B cell (primary cell): ENCODE results near the gene CASP9. TPM values are rescaled to one million over a fixed set of nuclear protein-coding genes. Genes with fewer than 3 reads are reported as not detected.
A peak's percentile ranks its signal among the peaks of the same experiment; 100 is the strongest.

Source experiments
- ATAC-seq: fragments of 200-7000 bp; cut with Tn5 transposase; one replicate; pipeline ENCODE4 v1.10.0; 2021; ENCODE audit warnings: low read depth, mild to moderate bottlenecking, moderate number of reproducible peaks, moderate library complexity
- CTCF ChIA-PET: fragments of 350-600 bp; sonication (Branson Sonifier 250); formaldehyde crosslinking; loops from one replicate; lab custom pipeline; 2021; ENCODE audit warnings: antibody characterized with exemption, inconsistent platforms; lab: Charles Lee
- POLR2A ChIA-PET: fragments of 350-600 bp; sonication (Branson Sonifier 250); formaldehyde crosslinking; loops from one replicate; lab custom pipeline; 2021; ENCODE audit warnings: antibody characterized with exemption; lab: Charles Lee
- DNase-seq: peaks from one replicate; pipeline ENCODE4 v3.0.0; 2013
- H2AFZ ChIP-seq: 2 replicates; pipeline ENCODE4 v1.6.1; 2012; ENCODE audit warnings: mild to moderate bottlenecking, low read depth, low read length; ENCODE audit not compliant: insufficient read depth, poor library complexity, severe bottlenecking
- H3K27ac ChIP-seq, 2 donors: 1 replicate in 1 of 2; 2 replicates in 1 of 2; pipeline ENCODE4 v1.5.1; 2012 to 2013; ENCODE audit warnings: low read length in 2 of 2, mild to moderate bottlenecking in 2 of 2, moderate library complexity in 1 of 2
- H3K27me3 ChIP-seq, 4 experiments: fragments of 200-600 bp in 1 of 4; sonication (generic) in 1 of 4; replicated peaks in 1 of 4; 1 replicate in 2 of 4; 2 replicates in 2 of 4; pipeline versions ENCODE4 v1.6.1 to v1.7.0; 2013 to 2016; ENCODE audit warnings: low read length in 3 of 4, mild to moderate bottlenecking in 2 of 4, mixed read lengths in 1 of 4, moderate library complexity in 1 of 4; ENCODE audit not compliant: insufficient read depth in 4 of 4, control insufficient read depth in 3 of 4; ENCODE audit errors: control extremely low read depth in 1 of 4
- H3K36me3 ChIP-seq, 2 experiments: replicated peaks in 1 of 2; 1 replicate in 1 of 2; 2 replicates in 1 of 2; pipeline versions ENCODE4 v1.6.1 to v1.7.1; 2013; ENCODE audit warnings: low read length in 1 of 2; ENCODE audit not compliant: insufficient read depth in 2 of 2, control insufficient read depth in 1 of 2; ENCODE audit errors: control extremely low read depth in 1 of 2, extremely low read depth in 1 of 2
- H3K4me1 ChIP-seq, 2 donors: fragments of 200-600 bp in 1 of 2; sonication (generic) in 1 of 2; 1 replicate in 1 of 2; 2 replicates in 1 of 2; pipeline versions ENCODE4 v1.5.1 to v1.6.1; 2013 to 2017; ENCODE audit warnings: low read length in 2 of 2; ENCODE audit not compliant: control insufficient read depth in 2 of 2, insufficient read depth in 2 of 2
- H3K4me2 ChIP-seq: replicated peaks from 2 replicates; pipeline ENCODE3; 2012; ENCODE audit warnings: mild to moderate bottlenecking, low read depth, low read length; ENCODE audit not compliant: poor library complexity, severe bottlenecking
- H3K4me3 ChIP-seq, 5 experiments: fragments of 200-600 bp in 1 of 5; sonication (generic) in 1 of 5; 1 replicate in 3 of 5; 2 replicates in 2 of 5; pipeline versions ENCODE4 v1.5.1 to v1.7.0; 2011 to 2016; ENCODE audit warnings: low read length in 4 of 5, mild to moderate bottlenecking in 4 of 5, low read depth in 2 of 5, control low read depth in 1 of 5, moderate library complexity in 1 of 5; ENCODE audit not compliant: insufficient read depth in 1 of 5; ENCODE audit errors: control extremely low read depth in 1 of 5, extremely low read depth in 1 of 5
- H3K79me2 ChIP-seq: fragments of 200-600 bp; sonication (generic); one replicate; pipeline ENCODE4 v1.6.0; 2016; ENCODE audit warnings: low read length; ENCODE audit not compliant: control insufficient read depth, insufficient read depth
- H3K9ac ChIP-seq: fragments of 200-600 bp; sonication (generic); 2 replicates; pipeline ENCODE4 v1.6.1; 2017; ENCODE audit warnings: mild to moderate bottlenecking, low read length, moderate library complexity
- H3K9me3 ChIP-seq, 3 donors: one replicate each; pipeline versions ENCODE4 v1.6.1 to v1.7.1; 2013; ENCODE audit warnings: low read length in 2 of 3; ENCODE audit not compliant: control insufficient read depth in 2 of 3, insufficient read depth in 1 of 3; ENCODE audit errors: control extremely low read depth in 1 of 3
- H4K20me1 ChIP-seq: 2 replicates; pipeline ENCODE4 v1.6.0; 2012; ENCODE audit warnings: mild to moderate bottlenecking, low read length; ENCODE audit not compliant: insufficient read depth, control insufficient read depth, poor library complexity, severe bottlenecking
- H3K27ac Mint-ChIP-seq: one replicate; pipeline ENCODE4 v1.8.0; 2021; ENCODE audit warnings: mixed read lengths
- H3K27me3 Mint-ChIP-seq: one replicate; pipeline ENCODE4 v1.8.0; 2021; ENCODE audit warnings: mixed read lengths
- H3K4me1 Mint-ChIP-seq: one replicate; pipeline ENCODE4 v1.8.0; 2021; ENCODE audit warnings: mixed read lengths
- H3K4me3 Mint-ChIP-seq: one replicate; pipeline ENCODE4 v1.8.0; 2021; ENCODE audit warnings: mixed read lengths
- H3K9me3 Mint-ChIP-seq: one replicate; pipeline ENCODE4 v1.8.0; 2022; ENCODE audit warnings: mixed read lengths; ENCODE audit not compliant: insufficient read depth
- EZH2 ChIP-seq: IDR thresholded peaks from 2 replicates; pipeline ENCODE4 v1.6.1; 2012; ENCODE audit warnings: borderline replicate concordance, low read depth, mild to moderate bottlenecking, moderate library complexity, low read length; ENCODE audit not compliant: insufficient read depth, poor library complexity, severe bottlenecking
- WGBS: methylation state at CpG from one replicate; pipeline ENCODE4 v1.1.5; 2013; ENCODE audit warnings: missing lambda C conversion rate; ENCODE audit not compliant: insufficient coverage; 5-methylcytosine and 5-hydroxymethylcytosine counted together
- intact Hi-C: fragments of 100-400 bp; cut with micrococcal nuclease; formaldehyde crosslinking; loops from one replicate; pipeline ENCODE4 v1.10.0; 2022
- polyA plus RNA-seq: library from polyadenylated mRNA; depleted of rRNA; stranded (reverse); fragments of >200 nt; gene quantifications from 2 replicates; pipeline ENCODE4 v1.2.3, GENCODE V29; 2012
- total RNA-seq, 2 donors: library from RNA; stranded (reverse); fragments of 120-200 nt in 1 of 2; gene quantifications; 1 replicate in 1 of 2; 2 replicates in 1 of 2; pipeline versions ENCODE4 v1.2.3 to v1.2.4, GENCODE V29; 2013 to 2022
- TF ChIP-seq, protein P1 (sequence below): fragments of 200-600 bp; IDR thresholded peaks from one replicate; pipeline ENCODE4 v1.8.0; 2022; ENCODE audit warnings: antibody characterized with exemption, mild to moderate bottlenecking

CASP9 gene
- total and polyA plus RNA-seq, 2 donors (not counting 1 experiment from before 2014, with no cell fraction given) = 16.8 to 22.9 TPM

DNA sequence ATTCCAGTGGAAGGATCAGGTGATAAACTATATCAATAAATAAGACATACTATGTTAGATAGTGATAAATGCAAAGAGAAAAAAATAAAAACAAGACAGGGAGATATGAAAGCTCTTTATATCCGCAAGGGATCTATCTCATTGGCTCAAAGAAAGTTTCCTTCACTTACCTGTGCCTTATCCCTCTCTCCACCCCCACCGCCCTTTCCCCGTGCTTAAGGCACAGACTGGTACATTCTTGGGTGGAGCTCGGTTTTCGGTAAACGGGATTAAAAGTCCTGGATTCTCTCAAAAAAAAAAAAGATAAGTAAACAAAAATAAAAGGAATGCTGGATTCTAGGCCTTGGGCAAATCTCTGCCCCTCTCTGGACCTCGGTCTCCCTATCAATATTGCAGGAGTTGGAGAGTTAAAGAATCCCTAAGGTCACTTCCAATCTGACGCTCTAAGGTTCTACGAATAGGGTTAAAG, 2.0 kb upstream of the CASP9 start:
- Histone ChIP-seq H3K4me3 (peak overlapping the region; percentile 80 to 95 (median 86)), H3K9me3 (no peaks in the 10 kb centered on the region), H3K27ac (peak overlapping the region; percentile 99), H4K20me1 (peaks cover 6% of the 10 kb centered on the region), H3K79me2 (peaks cover 60% of the 10 kb centered on the region), H3K4me2 (peak overlapping the region; percentile 91), H3K9ac (peak overlapping the region; percentile 88), H3K27me3 (no peaks in the 10 kb centered on the region), H3K4me1 (peaks cover 28 to 34% of the 10 kb centered on the region in 2 donors), H2AFZ (peak overlapping the region; percentile 81), H3K36me3 (no peaks in the 10 kb centered on the region)
- Mint-ChIP-seq H3K4me1 (peaks cover 60% of the 10 kb centered on the region), H3K27ac (peak overlapping the region; percentile 99), H3K27me3 (no peaks in the 10 kb centered on the region), H3K9me3 (no peaks in the 10 kb centered on the region), H3K4me3 (peak overlapping the region; percentile 89)
- ATAC-seq = no peak
- CTCF ChIA-PET = interaction anchor here (1.9 kb wide), 1 partner anchor 215 kb away, joined by 7 read pairs; no protein-coding TSS in a partner anchor
- no peak for DNase-seq
- TF ChIP-seq, protein P1, sequence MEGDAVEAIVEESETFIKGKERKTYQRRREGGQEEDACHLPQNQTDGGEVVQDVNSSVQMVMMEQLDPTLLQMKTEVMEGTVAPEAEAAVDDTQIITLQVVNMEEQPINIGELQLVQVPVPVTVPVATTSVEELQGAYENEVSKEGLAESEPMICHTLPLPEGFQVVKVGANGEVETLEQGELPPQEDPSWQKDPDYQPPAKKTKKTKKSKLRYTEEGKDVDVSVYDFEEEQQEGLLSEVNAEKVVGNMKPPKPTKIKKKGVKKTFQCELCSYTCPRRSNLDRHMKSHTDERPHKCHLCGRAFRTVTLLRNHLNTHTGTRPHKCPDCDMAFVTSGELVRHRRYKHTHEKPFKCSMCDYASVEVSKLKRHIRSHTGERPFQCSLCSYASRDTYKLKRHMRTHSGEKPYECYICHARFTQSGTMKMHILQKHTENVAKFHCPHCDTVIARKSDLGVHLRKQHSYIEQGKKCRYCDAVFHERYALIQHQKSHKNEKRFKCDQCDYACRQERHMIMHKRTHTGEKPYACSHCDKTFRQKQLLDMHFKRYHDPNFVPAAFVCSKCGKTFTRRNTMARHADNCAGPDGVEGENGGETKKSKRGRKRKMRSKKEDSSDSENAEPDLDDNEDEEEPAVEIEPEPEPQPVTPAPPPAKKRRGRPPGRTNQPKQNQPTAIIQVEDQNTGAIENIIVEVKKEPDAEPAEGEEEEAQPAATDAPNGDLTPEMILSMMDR = no peak
- no peak for TF ChIP-seq EZH2
- intact Hi-C loops = loop anchor here (1.0 to 10.0 kb wide), 6 partner anchors 45 to 1119 kb away; partner anchors contain the start of genes CPLANE2, DDI2 and NECAP2
- POLR2A ChIA-PET = interaction anchor here (0.7 to 0.8 kb wide), 2 partner anchors 93 to 861 kb away, joined by 3 read pairs; no protein-coding TSS in a partner anchor
- 0% methylated on average over 2 of the region's 9 CpGs for WGBS
